GM19328 (cell line): ENCODE measurements around the gene CRYBB1.

Experiments used
- ATAC-seq: cut with Tn5 transposase; IDR thresholded peaks from one replicate; pipeline ENCODE4 v1.9.1; 2021; ENCODE audit warnings: mild to moderate bottlenecking, moderate library complexity; ENCODE audit not compliant: unreplicated experiment

CRYBB1 gene

DNA sequence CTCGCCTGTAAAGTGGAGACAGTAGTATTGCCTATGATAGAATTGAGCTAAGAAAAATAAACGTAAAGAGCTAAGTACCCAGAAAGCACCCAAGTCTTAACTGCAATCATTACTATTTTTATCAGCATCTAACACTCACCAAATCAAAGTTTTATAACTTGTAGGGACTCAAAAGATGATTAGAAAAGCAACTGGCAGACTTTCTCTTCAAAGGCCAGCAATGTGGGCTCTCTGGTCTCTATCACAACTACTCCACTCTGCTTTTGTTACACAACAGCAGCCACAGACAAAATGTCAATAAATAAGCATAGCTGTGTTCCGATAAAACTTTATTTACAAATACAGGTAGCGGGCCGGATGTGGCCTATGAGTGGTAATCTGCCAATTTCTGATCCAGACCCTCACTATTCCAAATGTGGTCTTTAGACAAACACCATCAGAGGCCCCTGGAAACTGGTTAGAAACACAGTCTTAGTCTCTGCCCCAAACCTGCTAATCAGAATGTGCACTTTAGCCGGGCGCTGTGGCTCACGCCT lies 36.1 kb downstream of the CRYBB1 start:
- no peak for ATAC-seq

DNA sequence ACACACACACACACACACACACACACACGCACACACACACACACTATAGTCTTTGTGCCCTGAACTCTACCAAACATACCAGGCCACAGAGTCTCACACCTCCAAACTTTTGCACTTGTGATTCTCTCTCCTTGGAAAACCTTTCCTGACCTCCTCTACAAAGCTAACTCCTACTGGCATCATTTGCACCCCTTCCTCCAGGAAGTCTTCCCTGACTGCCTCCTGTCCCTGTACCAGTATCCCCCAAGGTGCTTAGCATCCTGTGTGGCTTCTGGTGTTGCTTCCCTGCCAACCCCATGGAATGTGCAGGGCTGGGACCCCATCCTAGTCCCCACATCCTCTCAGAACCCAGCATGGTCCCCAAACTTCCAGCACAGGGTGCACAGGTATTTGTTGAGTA lies 36.8 kb downstream of the CRYBB1 start:
- no peak for ATAC-seq

DNA sequence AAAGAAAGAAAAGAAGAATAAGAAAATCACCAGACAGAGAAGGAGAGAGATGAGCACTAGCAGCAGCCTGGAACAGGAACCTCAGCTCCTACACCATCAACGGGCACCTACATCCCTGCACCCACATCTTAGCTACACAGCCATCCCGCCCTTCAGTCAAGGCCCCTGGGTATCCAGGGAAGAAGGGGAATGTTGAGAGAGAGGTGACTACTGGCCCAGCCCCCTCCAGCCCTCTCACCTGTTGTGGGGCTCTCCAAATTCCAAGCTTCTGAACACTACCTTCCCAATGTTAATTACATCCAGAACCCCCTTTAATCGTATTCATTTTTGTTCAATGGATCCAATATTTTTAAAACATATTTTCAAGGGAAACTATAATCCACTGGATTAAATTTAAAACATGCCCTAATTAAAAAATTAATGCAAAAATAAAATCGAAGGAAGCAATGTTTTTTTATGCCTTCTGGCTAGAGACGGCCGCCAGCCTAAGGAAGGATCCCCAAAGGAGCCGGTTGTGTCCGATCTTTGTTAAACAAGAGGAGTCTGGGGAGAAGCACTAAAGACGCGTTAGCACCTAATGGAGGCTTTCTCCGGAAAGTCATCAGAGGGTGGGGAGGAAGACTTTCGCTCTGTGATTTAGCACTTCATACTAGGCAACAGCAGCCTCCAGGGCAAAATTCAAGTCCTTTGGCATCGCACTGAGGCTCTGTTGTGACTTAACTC lies 37.4 kb downstream of the CRYBB1 start:
- no peak for ATAC-seq

DNA sequence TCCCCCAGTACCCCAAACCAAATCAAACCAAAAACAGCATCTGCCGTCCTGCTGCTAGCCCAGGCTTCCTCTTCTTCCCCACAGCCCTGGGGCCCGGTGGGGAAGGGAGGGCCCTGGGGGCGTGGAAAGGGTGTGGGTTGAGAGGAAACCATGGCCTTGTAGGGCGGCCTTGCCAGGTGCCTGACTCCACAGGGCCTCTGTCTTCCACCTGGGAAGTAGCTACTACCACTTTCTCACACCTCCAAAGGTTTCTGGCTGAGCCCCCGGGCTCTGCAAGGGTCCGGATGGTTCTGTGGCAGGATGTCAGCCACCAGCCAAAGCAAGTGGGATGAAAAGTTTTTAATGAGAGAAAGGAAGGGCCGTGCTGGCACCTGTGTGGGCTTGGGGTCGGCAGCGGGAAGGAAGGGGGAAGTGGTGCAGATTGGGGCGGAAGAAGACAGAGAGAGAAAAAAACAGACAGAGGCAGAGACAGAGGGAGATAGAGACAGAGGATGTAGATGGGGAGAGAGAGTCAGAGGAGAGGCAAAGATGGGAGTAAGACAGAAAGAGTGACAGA lies 38.4 kb downstream of the CRYBB1 start:
- ATAC-seq, result no peak

DNA sequence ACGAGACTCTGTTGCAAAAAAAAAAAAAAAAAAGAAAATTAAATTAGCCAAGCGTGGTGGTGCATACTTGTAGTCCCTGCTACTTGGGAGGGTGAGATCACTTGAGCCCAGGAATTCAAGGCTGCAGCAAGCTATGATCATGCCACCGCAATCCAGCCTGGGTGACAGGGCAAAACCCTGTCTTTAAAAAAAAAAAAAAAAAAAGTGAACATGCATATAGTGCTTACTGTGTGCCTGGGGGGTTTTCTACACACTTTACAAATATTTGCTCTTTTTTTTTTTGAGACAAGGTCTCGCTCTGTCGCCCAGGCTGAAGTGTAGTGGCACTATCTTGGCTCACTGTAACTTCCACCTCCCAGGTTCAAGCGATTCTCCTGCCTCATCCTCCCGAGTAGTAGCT lies 40.7 kb downstream of the CRYBB1 start:
- ATAC-seq, result no peak

DNA sequence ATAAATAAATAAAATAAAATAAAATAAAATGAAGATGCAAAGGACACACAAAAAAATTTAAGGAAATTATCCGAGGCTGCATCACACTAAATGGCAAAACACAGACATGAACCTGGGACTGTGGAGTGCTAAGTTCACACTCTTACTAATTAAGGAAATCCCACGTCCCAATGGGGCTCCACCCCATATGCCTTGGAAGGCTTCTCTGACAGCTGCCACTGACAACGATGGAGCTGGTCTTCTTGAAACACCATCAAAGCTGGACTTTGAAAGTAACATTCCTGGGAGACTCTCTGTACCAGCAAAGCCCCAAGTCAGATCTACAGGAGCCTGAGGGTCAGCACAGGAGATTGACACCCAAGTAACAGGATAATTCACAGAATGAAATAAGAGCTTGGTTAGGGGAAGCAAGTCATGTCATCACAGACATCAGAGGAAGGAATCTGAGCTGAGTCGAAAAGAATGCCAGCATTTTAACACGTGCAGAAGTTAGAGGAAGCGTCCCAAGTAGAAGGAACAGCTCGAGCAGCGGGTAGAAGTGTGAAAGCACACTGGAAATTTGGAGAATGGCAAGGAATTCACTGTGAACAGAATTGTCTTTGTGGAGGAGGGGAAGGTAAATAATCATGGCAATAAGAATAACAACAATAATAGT lies 41.7 kb downstream of the CRYBB1 start:
- no peak for ATAC-seq

DNA sequence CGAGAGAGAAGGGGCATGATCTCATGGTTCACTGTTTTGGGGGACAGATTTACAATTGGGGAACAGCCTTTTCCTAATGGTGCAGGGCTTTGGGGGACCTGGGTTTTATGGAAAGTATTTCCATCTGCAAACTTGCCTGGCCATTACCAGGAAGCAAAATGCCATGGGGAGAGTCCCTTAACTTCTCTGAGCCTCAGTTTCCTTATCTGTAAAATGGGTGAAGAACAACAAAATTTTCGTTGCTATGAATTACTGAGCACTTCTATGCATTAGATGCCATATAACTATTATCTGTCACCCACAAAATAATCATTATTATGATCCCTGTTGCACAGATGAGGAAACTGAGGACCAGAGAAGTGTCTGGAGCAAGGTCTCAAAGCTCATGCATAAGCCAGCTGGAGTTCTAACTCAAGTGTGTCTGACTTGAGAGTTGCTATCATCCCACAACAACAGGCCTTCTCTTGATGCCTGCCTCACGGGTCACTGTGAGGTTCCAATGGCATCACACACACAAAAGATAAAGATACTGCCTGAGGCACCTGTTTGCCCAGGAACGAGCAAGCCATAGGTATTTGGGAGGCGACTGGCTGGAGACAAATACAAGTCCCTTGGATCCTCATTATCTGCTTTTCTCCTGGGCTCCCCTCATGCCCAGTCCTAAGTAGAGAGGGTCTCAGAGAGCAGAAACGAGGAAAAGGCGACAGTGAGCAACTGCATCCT lies 43.7 kb downstream of the CRYBB1 start:
- no peak for ATAC-seq

DNA sequence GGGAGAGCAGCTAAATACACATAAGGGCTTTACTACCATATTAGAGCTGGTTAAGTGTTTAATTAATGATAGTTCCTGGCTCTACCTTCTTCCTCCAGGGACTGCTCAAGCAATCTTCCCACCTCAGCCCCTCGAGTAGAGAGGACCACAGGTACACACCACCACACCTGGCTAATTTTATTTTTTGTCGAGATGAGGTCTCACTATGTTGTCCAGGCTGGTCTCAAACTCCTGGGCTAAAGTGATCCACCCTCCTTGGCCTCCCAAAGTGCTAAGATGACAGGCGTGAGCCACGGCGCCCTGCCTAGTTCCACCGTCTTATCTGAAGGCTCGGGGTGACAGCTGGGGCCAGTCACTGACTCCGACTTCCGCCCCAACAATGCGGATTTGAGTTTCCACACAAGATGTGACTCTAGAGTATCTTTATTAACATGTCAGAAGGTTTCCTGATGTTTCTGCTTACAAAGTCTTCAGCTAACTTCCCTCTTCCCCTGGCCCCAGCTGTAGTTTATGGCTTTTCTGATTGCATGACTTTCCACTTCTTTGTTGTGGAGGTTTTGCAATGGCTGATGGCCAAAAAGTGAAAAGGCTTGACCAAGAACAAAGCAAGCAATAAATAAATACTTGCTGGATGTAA lies 44.7 kb downstream of the CRYBB1 start:
- ATAC-seq, result no peak

DNA sequence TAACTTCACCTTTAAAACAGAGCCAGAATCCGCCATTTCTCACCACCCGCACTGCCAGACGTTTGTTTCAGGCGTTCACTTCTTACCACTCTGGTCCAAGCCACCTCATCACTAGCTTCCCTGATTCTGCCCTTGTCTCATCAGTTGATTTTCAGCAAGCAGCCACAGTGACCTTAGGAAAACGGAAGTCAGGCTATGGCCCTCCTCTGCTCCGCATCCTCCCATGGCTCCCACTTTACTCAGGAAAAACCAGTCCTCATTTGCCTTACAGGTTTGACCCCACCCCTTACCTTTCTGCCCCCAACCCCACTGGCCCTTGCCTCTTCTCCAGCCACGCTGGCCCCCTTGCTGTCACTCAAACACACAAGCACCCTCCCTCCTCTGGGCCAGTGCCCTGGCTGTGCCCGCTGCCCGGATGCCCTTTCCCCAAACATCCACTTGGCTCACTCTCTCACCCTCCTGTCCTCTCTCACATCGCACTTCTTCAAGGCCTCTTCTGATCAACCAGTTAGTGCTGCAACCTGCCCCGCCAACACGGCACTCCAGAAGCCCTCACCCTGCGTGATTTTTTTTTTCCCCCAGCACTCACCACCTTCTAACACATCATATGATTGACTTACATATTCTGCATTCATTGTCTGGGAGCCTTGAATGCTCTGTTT lies 46.8 kb downstream of the CRYBB1 start:
- no peak for ATAC-seq

DNA sequence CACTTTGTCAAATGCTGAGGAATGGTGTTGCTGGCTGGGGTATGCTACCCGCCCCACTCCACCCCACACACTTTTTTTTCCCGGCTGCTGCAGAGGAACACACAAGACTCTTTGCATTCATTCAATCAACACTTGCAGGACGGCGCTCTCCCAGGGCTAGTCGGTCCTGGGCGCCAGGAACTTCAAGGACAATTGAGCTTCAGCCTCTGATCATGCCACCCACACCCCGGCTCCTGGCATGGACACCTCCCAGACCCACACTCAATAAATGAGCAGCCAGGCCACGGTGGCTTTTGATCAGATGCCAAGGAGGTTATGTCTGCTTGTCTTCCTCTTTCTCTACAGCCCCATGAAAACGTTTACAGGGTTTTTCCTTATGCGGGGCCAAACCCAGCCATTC lies 47.7 kb downstream of the CRYBB1 start:
- ATAC-seq, result no peak

DNA sequence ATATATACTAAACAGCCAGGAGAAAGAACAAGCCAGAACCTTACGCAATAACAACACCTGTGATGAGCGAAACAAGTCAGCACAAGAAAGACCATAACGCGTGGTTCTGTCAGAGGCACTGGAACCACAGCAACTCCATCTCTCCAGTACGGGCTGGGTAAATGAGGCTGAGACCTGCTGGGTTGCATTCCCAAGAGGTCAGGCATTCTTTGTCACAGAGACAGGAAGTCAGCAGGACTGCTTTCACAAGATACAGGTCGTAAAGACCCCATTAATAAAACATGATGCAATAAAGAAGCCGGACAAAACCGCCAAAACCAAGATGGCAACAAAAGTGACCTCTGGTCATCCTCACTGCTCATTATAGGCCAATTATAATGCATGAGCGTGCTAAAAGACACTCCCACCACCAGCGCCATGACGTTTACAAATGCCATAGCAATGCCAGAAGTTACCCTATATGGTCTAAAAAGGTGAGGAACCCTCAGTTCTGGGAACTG lies 49.6 kb downstream of the CRYBB1 start:
- no peak for ATAC-seq

DNA sequence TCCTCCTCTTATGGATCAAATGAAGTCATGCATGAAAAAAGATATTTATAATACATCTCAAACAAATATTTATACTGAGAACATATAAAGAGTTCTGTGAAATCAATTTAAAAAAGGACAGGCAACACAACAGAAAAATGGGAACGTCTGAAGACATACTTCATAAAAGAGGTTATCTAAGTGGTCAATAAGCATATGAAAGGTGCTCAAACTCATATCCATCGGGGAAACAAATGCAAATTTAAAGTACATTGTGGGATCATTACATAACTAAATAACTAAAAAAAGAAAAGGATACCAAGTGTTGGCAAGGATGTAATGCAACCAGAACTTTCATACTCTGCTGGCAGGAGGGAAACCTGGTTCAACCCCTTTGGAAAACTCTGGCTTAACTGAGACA lies 50.2 kb downstream of the CRYBB1 start:
- ATAC-seq, result no peak

DNA sequence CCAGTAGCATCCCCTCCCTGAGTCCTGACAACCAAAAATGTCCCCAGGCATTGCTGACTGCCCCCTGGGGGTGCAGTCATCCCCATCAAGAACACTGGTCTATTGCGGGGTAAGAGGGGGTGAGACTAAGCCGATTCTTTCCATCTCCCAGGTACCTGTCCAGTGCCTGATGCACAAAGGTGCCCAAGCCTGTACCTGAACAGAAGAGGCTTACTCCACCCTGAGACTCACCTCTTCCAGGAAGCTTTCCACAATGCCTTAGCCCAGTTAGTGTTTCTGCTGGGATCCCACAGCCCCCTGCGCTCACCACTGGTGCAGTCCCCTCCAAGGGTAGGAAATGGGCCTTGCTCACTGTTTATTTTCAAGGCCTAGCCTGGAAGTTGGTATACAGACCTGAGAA lies 50.8 kb downstream of the CRYBB1 start:
- no peak for ATAC-seq

DNA sequence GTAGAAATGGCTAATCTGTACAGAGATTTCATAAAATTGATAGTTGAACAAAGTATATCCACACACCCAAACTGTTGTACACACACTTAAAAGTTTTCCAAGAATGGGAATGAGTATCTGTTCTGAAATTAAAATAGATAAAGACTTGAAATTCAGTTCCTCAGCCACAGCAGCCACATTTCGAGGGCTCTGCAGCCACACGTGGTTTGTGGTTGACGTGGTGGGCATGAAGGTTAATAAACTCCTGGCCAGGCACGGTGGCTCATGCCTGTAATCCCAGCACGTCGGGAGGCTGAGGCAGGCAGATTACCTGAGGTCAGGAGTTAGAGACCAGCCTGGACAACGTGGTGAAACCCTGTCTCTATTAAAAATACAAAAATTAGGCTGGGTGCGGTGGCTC lies 51.9 kb downstream of the CRYBB1 start:
- ATAC-seq, result no peak

DNA sequence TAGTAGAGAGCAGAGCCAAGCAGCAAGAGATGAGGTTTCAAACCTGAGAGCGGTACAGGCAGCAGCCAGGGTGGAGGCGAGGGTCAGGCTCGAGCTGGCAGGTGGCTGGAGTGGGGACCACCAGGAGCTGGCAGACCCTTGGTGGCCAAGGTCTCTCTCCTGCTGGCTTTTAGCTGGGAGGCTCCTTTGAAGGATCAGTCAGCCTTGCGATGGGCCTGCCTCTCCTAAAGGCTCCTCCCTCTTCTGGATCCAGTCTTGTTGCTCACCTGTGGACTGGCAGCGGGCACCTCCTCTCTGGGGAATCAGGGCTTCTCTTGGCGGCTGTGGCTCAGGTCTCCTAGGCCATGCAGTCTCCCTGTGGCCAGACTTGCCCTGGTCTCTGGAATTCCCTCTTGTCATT lies 52.6 kb downstream of the CRYBB1 start:
- no peak for ATAC-seq

DNA sequence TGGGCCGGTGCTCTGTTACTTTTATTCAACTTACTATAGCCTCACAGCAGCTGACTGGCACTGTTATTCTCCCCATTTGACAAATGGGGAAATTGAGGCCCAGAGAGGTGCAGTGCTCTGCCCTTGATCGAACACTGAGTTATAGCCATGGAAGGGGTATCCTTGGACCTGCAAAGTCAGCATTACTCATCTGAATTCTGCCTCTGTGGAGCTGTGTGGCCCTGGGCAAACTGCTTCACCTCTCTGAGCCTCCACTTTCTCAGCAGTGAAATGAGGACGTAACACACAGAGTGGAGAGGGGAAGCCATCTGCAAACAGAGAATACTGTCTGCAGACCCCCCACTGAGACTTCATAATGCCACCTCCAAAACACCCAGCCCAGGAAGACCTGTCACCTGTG lies 53.2 kb downstream of the CRYBB1 start:
- no peak for ATAC-seq

DNA sequence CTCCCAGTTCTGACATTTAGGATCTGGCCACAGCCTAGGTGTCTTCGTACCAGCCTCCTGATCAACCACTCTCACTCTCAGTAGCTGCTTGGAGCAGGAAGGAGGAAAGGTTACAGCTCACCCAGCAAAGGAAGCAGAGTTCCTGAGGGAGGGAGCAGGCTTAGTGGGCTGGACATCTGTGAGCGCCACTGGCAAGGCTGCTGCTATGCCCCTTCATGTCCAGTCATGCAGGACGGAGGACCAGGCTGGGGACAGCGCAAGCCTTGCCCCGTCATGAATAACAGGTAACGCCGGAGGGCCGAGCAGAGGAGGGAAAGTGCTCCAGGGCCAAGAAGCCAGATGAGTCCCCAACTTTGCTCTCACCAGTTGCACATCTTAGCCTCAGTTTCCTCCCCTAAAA lies 53.6 kb downstream of the CRYBB1 start:
- ATAC-seq, result no peak

DNA sequence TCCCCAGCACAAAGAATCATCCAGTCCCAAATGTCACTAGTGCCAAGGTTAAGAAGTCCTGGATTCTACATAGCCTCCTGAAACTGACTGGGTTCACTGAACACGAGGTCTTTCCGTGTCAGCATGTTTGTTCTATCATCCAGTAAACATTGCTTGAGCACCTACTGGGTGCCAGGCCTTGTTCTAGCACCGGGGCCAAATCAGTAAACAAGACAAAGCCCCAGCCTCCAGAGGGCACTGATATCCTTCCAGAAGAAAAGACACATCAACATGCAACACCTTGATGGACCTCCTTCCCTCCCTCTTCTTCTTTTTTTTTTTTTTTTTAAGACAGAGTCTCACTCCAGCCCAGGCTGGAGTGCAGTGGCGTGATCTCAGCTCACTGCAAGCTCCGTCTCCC lies 54.8 kb downstream of the CRYBB1 start:
- no peak for ATAC-seq

DNA sequence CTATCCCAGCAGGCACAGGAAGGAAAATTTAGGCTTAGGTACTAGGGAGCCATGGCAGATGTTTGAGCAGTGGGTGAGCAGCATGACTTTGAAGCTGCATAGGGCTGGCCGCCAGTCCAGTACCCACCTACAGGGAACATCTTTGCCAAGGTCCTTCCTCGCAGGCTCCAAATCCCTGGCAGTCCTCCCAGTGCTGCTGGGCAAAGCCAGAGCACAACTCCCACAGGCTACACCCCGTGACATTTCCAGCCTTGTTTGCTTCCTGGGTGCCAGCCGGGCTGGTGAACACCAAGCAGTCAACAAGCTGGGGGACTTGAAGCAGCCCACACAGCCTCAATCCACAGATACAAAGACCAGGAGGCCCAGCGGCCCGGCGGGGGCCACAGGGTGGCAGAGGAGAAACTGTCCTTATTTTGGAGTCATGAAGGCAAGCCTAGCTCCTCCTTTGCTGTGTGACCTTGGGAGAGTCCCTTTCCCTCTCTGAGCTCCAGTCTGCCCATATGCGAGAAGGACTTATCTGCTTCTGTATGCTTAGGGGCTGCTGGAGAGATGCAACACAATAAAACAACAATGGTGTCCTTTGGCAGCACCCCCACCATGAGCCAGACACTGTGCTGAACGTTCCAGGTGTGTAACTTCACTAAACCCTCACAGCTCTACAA lies 55.9 kb downstream of the CRYBB1 start:
- ATAC-seq, result no peak
